ENCODE measurements around the gene NANOS3. TPM values are rescaled to one million over a fixed set of nuclear protein-coding genes. Genes with fewer than 3 reads are reported as not detected.

The NANOS3 gene
- total and polyA plus RNA-seq, 10 of the 15 experiments (the other 5 are each of a cell fraction or from before 2014, with no cell fraction given): 0.31 to 1.7 (median 0.81) TPM

DNA sequence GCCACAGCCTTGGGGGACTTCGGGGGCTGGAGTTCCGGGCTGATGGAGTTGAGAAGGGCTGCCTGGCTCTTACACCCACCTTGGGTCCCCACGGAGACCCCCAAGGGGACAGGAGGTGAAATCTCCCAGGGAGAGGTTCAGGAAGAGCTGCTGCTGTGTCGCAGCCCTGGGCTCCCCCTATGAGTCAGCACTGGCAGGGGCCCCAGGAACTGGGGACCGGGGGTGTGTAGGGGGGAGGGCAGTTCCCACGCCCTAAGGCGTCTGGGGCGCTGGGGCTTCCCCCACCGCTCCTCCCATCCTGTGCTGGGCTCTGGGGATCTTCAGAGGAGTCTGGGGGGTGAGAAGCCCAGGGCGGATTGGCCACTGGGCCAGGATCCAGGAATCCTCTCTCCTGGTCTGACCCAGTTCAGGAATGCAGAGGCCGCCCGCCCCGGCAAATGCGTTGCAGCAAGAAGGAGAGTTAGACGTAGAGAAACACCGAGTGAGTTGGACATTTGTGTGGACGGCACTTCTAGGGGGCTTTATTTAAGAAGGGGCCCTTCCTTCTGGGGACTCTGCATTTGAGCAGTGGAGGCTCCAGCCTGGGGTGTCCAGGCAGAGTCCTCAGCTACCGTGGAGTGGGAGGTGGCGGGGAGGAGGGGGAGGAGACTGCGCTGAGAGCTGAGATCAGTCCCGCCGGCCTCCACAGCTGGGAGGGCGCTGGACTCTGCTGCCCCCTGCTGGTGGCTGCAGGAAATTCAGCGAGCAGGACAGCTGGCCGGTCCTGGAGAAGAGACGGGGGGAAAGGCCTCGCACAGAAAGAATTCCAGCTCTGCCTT lies 15.0 kb upstream of the NANOS3 start (continued):
- TF ChIP-seq, protein P1, sequence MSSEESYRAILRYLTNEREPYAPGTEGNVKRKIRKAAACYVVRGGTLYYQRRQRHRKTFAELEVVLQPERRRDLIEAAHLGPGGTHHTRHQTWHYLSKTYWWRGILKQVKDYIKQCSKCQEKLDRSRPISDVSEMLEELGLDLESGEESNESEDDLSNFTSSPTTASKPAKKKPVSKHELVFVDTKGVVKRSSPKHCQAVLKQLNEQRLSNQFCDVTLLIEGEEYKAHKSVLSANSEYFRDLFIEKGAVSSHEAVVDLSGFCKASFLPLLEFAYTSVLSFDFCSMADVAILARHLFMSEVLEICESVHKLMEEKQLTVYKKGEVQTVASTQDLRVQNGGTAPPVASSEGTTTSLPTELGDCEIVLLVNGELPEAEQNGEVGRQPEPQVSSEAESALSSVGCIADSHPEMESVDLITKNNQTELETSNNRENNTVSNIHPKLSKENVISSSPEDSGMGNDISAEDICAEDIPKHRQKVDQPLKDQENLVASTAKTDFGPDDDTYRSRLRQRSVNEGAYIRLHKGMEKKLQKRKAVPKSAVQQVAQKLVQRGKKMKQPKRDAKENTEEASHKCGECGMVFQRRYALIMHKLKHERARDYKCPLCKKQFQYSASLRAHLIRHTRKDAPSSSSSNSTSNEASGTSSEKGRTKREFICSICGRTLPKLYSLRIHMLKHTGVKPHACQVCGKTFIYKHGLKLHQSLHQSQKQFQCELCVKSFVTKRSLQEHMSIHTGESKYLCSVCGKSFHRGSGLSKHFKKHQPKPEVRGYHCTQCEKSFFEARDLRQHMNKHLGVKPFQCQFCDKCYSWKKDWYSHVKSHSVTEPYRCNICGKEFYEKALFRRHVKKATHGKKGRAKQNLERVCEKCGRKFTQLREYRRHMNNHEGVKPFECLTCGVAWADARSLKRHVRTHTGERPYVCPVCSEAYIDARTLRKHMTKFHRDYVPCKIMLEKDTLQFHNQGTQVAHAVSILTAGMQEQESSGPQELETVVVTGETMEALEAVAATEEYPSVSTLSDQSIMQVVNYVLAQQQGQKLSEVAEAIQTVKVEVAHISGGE (CRISPR knock-in tag; IDR thresholded peaks at IDR 0.05): no peak
- no peak for TF ChIP-seq SREBF2 (IDR thresholded peaks at IDR 0.05; ENCODE audit: low read length)
- peak; percentile 96 to 97 for TF ChIP-seq IKZF2 (IDR thresholded peaks at IDR 0.05)
- no peak for TF ChIP-seq KLF5 (IDR thresholded peaks at IDR 0.05; ENCODE audit: partially characterized antibody)
- no peak; the same call in 1 of the 2 replicates for TF ChIP-seq CHD2 (IDR thresholded peaks at IDR 0.05; ENCODE audit: borderline replicate concordance, low read depth, low read length)
- TF ChIP-seq, protein P2, sequence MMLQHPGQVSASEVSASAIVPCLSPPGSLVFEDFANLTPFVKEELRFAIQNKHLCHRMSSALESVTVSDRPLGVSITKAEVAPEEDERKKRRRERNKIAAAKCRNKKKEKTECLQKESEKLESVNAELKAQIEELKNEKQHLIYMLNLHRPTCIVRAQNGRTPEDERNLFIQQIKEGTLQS (IDR thresholded peaks at IDR 0.05; ENCODE audit: borderline replicate concordance, extremely low read depth, low read depth, low read length): no peak
- TF ChIP-seq, protein P3, sequence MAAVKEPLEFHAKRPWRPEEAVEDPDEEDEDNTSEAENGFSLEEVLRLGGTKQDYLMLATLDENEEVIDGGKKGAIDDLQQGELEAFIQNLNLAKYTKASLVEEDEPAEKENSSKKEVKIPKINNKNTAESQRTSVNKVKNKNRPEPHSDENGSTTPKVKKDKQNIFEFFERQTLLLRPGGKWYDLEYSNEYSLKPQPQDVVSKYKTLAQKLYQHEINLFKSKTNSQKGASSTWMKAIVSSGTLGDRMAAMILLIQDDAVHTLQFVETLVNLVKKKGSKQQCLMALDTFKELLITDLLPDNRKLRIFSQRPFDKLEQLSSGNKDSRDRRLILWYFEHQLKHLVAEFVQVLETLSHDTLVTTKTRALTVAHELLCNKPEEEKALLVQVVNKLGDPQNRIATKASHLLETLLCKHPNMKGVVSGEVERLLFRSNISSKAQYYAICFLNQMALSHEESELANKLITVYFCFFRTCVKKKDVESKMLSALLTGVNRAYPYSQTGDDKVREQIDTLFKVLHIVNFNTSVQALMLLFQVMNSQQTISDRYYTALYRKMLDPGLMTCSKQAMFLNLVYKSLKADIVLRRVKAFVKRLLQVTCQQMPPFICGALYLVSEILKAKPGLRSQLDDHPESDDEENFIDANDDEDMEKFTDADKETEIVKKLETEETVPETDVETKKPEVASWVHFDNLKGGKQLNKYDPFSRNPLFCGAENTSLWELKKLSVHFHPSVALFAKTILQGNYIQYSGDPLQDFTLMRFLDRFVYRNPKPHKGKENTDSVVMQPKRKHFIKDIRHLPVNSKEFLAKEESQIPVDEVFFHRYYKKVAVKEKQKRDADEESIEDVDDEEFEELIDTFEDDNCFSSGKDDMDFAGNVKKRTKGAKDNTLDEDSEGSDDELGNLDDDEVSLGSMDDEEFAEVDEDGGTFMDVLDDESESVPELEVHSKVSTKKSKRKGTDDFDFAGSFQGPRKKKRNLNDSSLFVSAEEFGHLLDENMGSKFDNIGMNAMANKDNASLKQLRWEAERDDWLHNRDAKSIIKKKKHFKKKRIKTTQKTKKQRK (IDR thresholded peaks at IDR 0.05; ENCODE audit: low read depth, low read length): no peak
- peak; percentile 82 for TF ChIP-seq CREM (IDR thresholded peaks at IDR 0.05; ENCODE audit: low read depth)
- peak; percentile 96 for TF ChIP-seq RAD21 (IDR thresholded peaks at IDR 0.05; ENCODE audit: insufficient read depth, low read depth, low read length)
- TF ChIP-seq, protein P4, sequence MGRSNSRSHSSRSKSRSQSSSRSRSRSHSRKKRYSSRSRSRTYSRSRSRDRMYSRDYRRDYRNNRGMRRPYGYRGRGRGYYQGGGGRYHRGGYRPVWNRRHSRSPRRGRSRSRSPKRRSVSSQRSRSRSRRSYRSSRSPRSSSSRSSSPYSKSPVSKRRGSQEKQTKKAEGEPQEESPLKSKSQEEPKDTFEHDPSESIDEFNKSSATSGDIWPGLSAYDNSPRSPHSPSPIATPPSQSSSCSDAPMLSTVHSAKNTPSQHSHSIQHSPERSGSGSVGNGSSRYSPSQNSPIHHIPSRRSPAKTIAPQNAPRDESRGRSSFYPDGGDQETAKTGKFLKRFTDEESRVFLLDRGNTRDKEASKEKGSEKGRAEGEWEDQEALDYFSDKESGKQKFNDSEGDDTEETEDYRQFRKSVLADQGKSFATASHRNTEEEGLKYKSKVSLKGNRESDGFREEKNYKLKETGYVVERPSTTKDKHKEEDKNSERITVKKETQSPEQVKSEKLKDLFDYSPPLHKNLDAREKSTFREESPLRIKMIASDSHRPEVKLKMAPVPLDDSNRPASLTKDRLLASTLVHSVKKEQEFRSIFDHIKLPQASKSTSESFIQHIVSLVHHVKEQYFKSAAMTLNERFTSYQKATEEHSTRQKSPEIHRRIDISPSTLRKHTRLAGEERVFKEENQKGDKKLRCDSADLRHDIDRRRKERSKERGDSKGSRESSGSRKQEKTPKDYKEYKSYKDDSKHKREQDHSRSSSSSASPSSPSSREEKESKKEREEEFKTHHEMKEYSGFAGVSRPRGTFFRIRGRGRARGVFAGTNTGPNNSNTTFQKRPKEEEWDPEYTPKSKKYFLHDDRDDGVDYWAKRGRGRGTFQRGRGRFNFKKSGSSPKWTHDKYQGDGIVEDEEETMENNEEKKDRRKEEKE (IDR thresholded peaks at IDR 0.05): no peak
- TF ChIP-seq MEF2A (IDR thresholded peaks at IDR 0.05; ENCODE audit: insufficient read depth, low read depth, low read length): peak; percentile 76; the same call in 1 of the 2 replicates
- TF ChIP-seq RCOR1 (conservative IDR thresholded peaks at IDR 0.05; ENCODE audit: low read depth, low read length): no peak; the same call in 1 of the 2 replicates
- TF ChIP-seq NFIC (IDR thresholded peaks at IDR 0.05; ENCODE audit: low read depth, low read length): peak; percentile 89; the same call in 1 of the 2 replicates
- TF ChIP-seq TCF12 (IDR thresholded peaks at IDR 0.05; ENCODE audit: low read depth, low read length): peak; percentile 92
- TF ChIP-seq POLR2A (IDR thresholded peaks at IDR 0.05; ENCODE audit: low read depth, low read length): peak; percentile 87
- TF ChIP-seq, protein P5, sequence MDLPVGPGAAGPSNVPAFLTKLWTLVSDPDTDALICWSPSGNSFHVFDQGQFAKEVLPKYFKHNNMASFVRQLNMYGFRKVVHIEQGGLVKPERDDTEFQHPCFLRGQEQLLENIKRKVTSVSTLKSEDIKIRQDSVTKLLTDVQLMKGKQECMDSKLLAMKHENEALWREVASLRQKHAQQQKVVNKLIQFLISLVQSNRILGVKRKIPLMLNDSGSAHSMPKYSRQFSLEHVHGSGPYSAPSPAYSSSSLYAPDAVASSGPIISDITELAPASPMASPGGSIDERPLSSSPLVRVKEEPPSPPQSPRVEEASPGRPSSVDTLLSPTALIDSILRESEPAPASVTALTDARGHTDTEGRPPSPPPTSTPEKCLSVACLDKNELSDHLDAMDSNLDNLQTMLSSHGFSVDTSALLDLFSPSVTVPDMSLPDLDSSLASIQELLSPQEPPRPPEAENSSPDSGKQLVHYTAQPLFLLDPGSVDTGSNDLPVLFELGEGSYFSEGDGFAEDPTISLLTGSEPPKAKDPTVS (IDR thresholded peaks at IDR 0.05; ENCODE audit: low read depth, low read length): 0 out of 2 replicates have a peak, but pooled peaks have one; percentile 45
